OCI-LY1 (cell line): Measurements from ENCODE around the gene SPECC1L.

Source experiments
- H2AFZ ChIP-seq: fragments of 200-600 bp; sonication (generic), shearing (Covaris generic); 2 replicates; pipeline ENCODE4 v1.6.0; 2014; ENCODE audit warnings: antibody characterized with exemption, mild to moderate bottlenecking, low read length
- H3F3A ChIP-seq: fragments of 200-600 bp; sonication (generic), shearing (Covaris generic); 2 replicates; pipeline ENCODE4 v1.6.0; 2014; ENCODE audit warnings: mild to moderate bottlenecking, antibody characterized with exemption, low read length, moderate library complexity; ENCODE audit not compliant: insufficient read depth
- H3K27ac ChIP-seq: fragments of 200-600 bp; sonication (generic); 2 replicates; pipeline ENCODE4 v1.5.1; 2014; ENCODE audit warnings: low read length, mixed run types, mild to moderate bottlenecking, low read depth; ENCODE audit not compliant: poor library complexity, severe bottlenecking
- H3K27me3 ChIP-seq: fragments of 200-600 bp; sonication (generic); 2 replicates; pipeline ENCODE4 v1.6.0; 2014; ENCODE audit warnings: antibody characterized with exemption, mild to moderate bottlenecking, low read length, moderate library complexity; ENCODE audit not compliant: insufficient read depth
- H3K36me3 ChIP-seq: fragments of 200-600 bp; sonication (generic); 2 replicates; pipeline ENCODE4 v1.6.1; 2014; ENCODE audit warnings: mild to moderate bottlenecking, antibody characterized with exemption, low read length, moderate library complexity, mixed read lengths; ENCODE audit not compliant: insufficient read depth
- H3K4me1 ChIP-seq: fragments of 200-600 bp; sonication (generic); 2 replicates; pipeline ENCODE4 v1.5.1; 2014; ENCODE audit warnings: mild to moderate bottlenecking, low read length, moderate library complexity; ENCODE audit not compliant: insufficient read depth, severe bottlenecking
- H3K4me2 ChIP-seq: fragments of 200-600 bp; sonication (generic), shearing (Covaris generic); 2 replicates; pipeline ENCODE4 v1.6.1; 2014; ENCODE audit warnings: low read length
- H3K4me3 ChIP-seq: fragments of 200-600 bp; sonication (generic); 2 replicates; pipeline ENCODE4 v1.5.1; 2014; ENCODE audit warnings: low read length, low read depth, mild to moderate bottlenecking, mixed read lengths; ENCODE audit not compliant: poor library complexity, severe bottlenecking
- H3K79me2 ChIP-seq: fragments of 200-600 bp; shearing (Covaris generic); 2 replicates; pipeline ENCODE4 v1.6.1; 2016; ENCODE audit warnings: mixed run types, low read length, mixed read lengths; ENCODE audit not compliant: insufficient read depth
- H3K9ac ChIP-seq: fragments of 200-600 bp; sonication (generic), shearing (Covaris generic); 2 replicates; pipeline ENCODE4 v1.6.1; 2014; ENCODE audit warnings: mild to moderate bottlenecking, low read length, mixed read lengths
- H3K9me2 ChIP-seq: fragments of 200-600 bp; sonication (generic), shearing (Covaris generic); 2 replicates; pipeline ENCODE4 v1.6.1; 2014; ENCODE audit warnings: low read depth, mild to moderate bottlenecking, low read length, mixed read lengths
- H3K9me3 ChIP-seq: fragments of 200-600 bp; shearing (Covaris generic); 2 replicates; pipeline ENCODE4 v1.6.1; 2014; ENCODE audit warnings: low read length, mixed read lengths
- H4K20me1 ChIP-seq: fragments of 200-600 bp; sonication (generic), shearing (Covaris generic); 2 replicates; pipeline ENCODE4 v1.6.0; 2016; ENCODE audit warnings: mild to moderate bottlenecking, low read length; ENCODE audit not compliant: insufficient read depth
- EZH2 ChIP-seq: fragments of 200-600 bp; sonication (generic), shearing (Covaris generic); IDR thresholded peaks from 2 replicates; pipeline ENCODE4 v1.8.0; 2017; ENCODE audit warnings: borderline replicate concordance, mixed run types, mild to moderate bottlenecking, antibody characterized with exemption, low read length, moderate library complexity, mixed read lengths
- TF ChIP-seq, protein P1 (sequence below): fragments of 200-600 bp; sonication (generic), shearing (Covaris generic); IDR thresholded peaks from 2 replicates; pipeline ENCODE4 v1.5.1; 2017; ENCODE audit warnings: mild to moderate bottlenecking, antibody characterized with exemption, low read length, moderate library complexity, mixed read lengths

SPECC1L gene

GRCh38 chr22:24392218-24392931, 121.7 kb downstream of the SPECC1L start:
- H3K9ac ChIP-seq, result no peak overlapping the region
- H3K4me2 ChIP-seq, result no peak overlapping the region
- no peaks in the 10 kb centered on the region for H4K20me1 ChIP-seq
- H3K36me3 ChIP-seq, result peaks cover 36% of the 10 kb centered on the region; the same call in 1 of the 2 replicates
- H3K9me3 ChIP-seq, result no peaks in the 10 kb centered on the region
- no peaks in the 10 kb centered on the region for H3F3A ChIP-seq
- no peaks in the 10 kb centered on the region for H3K9me2 ChIP-seq
- H3K27ac ChIP-seq, result no peak overlapping the region
- no peaks in the 10 kb centered on the region for H3K27me3 ChIP-seq
- no peak overlapping the region for H2AFZ ChIP-seq
- peaks cover 8% of the 10 kb centered on the region for H3K4me1 ChIP-seq
- no peaks in the 10 kb centered on the region for H3K79me2 ChIP-seq
- TF ChIP-seq EZH2, result no peak
- TF ChIP-seq, protein P1, sequence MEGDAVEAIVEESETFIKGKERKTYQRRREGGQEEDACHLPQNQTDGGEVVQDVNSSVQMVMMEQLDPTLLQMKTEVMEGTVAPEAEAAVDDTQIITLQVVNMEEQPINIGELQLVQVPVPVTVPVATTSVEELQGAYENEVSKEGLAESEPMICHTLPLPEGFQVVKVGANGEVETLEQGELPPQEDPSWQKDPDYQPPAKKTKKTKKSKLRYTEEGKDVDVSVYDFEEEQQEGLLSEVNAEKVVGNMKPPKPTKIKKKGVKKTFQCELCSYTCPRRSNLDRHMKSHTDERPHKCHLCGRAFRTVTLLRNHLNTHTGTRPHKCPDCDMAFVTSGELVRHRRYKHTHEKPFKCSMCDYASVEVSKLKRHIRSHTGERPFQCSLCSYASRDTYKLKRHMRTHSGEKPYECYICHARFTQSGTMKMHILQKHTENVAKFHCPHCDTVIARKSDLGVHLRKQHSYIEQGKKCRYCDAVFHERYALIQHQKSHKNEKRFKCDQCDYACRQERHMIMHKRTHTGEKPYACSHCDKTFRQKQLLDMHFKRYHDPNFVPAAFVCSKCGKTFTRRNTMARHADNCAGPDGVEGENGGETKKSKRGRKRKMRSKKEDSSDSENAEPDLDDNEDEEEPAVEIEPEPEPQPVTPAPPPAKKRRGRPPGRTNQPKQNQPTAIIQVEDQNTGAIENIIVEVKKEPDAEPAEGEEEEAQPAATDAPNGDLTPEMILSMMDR, result no peak
- no peak overlapping the region for H3K4me3 ChIP-seq

DNA sequence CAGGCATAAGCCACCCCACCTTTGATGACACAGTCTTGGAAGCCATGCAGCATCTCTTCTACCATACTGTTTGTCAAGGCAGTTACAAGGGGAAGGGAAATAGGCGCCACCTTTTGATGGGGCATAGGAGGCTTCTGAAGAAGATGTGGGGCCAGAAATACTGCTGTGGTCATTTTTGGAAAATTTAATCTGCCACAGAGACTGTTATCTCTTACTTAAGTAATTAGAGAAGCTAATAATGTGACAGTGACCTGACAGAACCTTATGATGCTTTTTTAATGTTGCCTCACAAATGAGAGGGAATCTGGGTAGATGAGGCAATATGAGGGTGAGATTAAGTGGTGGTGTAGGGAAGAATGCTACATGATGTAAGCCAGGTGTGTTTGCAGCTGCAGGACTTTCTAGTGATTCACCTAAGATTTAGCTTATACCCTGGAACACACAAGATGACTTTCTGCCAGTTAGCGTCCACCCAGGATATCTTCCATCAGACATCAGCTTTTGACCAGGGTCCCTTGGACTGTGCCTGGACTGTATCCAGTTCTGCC, 122.5 kb downstream of the SPECC1L start:
- Histone ChIP-seq H3K36me3 (peaks cover 41% of the 10 kb centered on the region; the same call in 1 of the 2 replicates), H3K9me2 (no peaks in the 10 kb centered on the region), H3K27ac (no peak overlapping the region), H3K27me3 (no peaks in the 10 kb centered on the region), H3F3A (no peaks in the 10 kb centered on the region), H3K9ac (no peak overlapping the region), H3K4me1 (peaks cover 15% of the 10 kb centered on the region), H3K9me3 (no peaks in the 10 kb centered on the region), H3K4me3 (no peak overlapping the region), H4K20me1 (no peaks in the 10 kb centered on the region), H3K4me2 (no peak overlapping the region), H2AFZ (no peak overlapping the region), H3K79me2 (no peaks in the 10 kb centered on the region)
- TF ChIP-seq EZH2, result no peak
- TF ChIP-seq, protein P1, result peak; percentile 5; the same call in 1 of the 2 replicates

- H2AFZ ChIP-seq, result no peak overlapping the region
- peaks cover 48% of the 10 kb centered on the region; the same call in 1 of the 2 replicates for H3K36me3 ChIP-seq
- TF ChIP-seq, protein P1, result no peak
- no peak for TF ChIP-seq EZH2
- H3K27me3 ChIP-seq, result no peaks in the 10 kb centered on the region
- no peak overlapping the region for H3K4me3 ChIP-seq
- no peak overlapping the region for H3K9ac ChIP-seq
- no peaks in the 10 kb centered on the region for H3K9me2 ChIP-seq
- no peaks in the 10 kb centered on the region for H3K9me3 ChIP-seq
- H4K20me1 ChIP-seq, result no peaks in the 10 kb centered on the region
- no peak overlapping the region for H3K27ac ChIP-seq
- no peaks in the 10 kb centered on the region for H3K79me2 ChIP-seq
- H3F3A ChIP-seq, result no peaks in the 10 kb centered on the region
- H3K4me2 ChIP-seq, result no peak overlapping the region
- peaks cover 23% of the 10 kb centered on the region for H3K4me1 ChIP-seq
These were observed 123.2 kb downstream of the SPECC1L start for GRCh38 chr22:24393848-24394247.
